GM15510 (cell line): ENCODE measurements around the gene MAMSTR.

Experiments used
- POLR2A ChIP-seq: IDR thresholded peaks from 3 replicates; pipeline ENCODE4 v1.6.1; 2011; ENCODE audit warnings: borderline replicate concordance; ENCODE audit not compliant: insufficient read length; ENCODE audit errors: extremely low read depth

MAMSTR gene

DNA sequence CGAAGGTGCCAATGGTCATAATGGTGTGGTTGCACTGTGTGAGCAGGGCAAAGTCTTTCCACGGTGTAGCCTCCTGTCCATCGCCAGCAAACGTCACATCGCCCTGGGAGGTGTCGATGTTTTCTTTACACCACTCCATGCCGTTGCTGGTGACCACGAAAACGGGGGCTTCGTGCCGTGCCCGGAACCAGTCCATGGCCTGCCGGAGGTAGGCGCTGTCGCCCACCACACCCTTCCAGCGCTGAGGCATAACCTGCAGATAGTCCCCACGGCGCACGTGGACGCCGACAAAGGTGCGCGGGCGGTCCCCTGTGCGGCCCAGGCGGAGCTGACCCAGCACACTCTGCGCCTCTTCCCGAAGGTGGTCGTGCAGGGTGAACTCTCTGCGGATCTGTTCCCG lies 30.8 kb upstream of the MAMSTR start:
- no peak for TF ChIP-seq POLR2A

DNA sequence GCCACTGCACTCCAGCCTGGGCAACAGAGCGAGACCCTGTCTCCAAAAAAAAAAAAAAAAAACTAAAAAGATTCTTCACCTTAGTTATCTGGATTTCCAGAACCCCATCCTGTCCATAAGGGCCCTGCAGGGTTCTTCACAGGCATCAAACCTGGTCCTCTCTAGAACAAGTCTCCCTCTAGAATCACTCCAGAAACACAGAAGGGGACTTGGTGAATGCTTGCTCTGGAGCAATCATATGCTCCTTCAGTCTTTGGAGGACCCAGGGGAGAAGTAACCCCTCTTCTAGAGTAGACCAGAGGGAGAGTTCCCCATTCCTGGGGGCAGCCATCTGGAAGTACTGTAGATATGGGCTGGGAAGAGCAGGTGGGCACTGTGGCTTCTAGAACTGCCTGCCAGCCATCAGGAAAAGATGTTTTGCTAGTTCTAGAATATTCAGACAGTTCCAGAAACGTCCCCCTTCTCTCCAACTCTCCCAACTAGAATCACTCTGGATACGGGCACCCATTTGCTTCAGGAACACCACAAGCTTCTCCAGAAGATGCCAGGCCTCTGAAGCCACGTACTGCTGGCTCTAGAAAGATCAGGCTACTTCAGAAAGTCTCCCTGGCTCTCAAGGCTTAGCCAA lies 30.2 kb upstream of the MAMSTR start:
- TF ChIP-seq POLR2A, result no peak

DNA sequence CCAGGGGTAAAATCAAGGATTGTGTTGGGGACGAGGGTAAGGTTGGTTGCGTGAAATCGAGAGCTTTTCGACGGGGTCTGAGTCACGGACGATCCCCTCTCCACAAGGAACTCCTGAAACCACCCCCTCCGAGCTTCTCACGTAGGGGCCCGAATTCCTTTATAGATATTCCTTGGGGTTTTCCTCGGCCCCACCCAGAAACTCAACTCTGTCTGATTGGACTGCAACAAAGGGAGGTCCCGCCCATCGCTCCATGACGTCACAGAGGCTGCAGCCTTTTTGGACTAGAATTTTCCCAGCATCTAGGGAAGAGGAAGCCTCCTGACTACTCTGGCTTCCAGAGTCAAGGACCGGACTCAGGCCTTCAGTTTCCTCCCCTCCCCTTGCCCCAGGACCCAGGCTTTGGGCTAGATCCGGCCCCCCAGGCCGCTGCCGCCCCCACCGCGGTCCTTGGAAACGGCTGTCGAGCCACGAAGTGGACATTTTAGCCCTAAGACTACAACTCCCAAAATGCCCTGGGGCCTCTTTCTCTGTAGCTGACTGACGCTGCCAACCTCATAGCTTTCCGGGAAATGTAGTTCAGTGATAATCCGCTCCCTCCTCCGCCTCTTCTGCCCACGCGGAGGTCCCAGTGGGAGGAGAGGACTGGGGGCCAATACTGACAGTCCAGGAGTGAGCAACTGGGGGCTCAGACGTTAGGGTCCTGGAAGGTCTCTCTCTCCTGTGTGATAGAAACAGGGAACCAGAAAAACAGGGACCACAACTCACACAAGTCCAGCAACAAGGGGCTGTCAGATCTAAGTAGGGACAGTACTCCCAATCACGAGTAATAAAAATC lies 27.4 kb upstream of the MAMSTR start, which contains the start of gene IZUMO1:
Gene IZUMO1, minus strand, starts transcription at position 172 of the 838 bp plus-strand sequence. CDS start 1,050 bp downstream, outside the sequence.
- no peak for TF ChIP-seq POLR2A

DNA sequence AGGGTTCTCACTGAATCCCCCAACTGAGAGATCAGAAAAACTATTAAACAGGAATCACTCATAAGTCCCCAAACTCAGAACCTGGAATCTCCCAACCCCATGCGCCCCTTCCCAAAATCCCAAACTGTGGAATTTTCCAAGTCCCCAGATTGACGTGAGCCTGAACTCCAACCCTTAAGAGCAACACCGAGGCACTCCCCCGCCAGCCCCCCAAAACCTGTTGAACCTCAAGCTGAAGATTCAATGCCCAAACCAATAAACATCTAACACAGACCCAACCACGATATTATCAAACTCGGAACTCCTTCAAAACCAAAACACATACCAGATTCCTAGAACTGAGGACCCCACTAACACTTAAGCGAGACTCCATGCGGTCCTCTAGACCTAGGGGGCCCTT lies 26.6 kb upstream of the MAMSTR start:
- TF ChIP-seq POLR2A, result no peak

DNA sequence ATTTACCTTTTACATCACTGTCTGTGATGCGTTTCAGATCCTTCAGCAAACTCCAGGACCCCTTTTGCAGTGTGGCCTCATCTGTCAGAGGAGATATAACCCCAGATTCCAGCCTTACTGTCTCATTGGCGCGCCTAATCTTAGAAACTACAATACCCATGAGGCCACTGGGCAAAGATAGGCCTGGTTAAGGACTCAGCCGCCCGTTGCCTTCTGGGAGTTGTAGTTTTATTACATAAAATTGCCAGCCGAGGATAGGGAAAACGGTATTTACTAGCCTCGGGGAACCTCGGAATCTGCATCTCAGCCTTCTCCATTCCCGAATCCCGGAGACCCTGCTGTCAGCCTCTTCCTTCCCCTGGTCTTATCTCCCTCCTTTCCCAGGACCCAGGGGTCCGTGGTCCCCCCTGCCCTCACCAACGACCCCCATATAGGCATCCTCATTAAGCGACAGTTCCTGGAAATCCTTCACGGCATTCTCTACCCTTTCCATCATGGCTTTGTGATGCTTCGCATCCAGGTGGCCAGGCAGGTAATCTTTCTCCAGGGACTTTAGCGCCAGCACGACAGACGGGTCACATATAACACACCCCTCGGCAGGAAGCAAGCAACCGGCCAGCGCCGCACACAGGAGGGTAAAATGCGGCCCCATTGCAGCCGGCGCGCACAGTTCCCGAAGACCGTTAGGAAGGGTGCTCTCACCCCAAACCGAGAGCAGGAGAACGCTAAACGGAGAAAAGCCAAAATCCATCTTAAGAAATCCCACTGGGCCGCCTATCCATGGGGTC lies 25.9 kb upstream of the MAMSTR start:
- no peak for TF ChIP-seq POLR2A

DNA sequence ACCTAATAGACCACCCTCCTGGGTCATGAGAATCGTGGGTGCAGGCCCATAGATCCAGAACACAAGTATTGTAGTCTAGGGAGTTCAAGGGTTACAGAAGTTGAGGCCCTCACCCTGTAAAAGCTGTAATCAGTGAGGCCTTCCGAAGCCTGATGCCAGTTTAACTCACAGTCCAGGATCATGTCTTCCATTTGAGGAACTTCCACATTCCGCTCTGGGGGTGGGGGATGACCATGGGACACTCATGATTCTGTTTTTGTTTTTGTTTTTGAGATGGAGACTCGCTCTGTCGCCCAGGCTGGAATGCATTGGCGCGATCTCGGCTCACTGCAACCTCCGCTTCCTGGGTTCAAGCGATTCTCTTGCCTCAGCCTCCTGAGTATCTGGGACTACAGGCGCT lies 22.6 kb upstream of the MAMSTR start:
- no peak for TF ChIP-seq POLR2A

DNA sequence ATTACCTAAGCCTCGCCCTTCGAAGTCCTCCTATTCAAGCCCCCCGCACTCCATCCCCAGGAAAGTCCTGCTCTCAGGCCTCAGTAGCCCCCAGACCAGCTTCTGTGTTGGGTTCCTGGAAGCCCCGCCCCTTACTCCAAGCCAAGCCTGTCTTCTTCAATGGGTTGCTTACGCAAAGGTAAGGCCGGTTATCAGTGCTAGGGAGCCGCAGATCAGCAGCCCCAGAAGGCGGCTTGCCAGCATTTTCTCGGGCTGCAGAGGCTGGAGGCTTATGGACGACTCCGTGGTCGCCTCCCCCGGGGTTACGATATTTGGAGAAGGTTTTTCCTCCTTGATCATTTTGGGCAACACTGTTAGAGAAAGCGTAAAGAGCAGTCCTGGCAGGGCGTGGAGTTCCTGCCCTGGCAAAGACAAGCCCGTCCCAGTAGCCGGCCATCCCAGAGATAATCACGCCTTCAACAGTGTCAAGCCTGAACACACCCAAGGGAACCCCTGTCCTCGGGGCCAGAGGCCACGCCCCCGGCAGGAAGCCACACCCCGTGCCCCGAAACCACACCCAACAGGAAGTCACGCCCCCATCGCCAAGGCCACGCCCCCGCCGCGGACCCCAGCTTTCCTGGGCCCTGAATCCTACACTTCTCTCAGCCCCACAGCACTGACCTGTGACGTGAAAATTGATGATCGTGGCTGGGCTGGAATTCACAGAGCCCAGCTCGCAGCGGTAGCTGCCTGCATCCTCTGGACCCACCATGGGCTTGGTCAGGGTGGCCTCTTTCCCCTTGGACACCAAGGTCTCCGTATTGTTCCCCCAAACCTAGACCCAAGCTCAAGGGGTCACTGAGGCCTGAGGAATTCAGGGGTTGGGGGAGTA lies 21.8 kb upstream of the MAMSTR start:
- no peak for TF ChIP-seq POLR2A

DNA sequence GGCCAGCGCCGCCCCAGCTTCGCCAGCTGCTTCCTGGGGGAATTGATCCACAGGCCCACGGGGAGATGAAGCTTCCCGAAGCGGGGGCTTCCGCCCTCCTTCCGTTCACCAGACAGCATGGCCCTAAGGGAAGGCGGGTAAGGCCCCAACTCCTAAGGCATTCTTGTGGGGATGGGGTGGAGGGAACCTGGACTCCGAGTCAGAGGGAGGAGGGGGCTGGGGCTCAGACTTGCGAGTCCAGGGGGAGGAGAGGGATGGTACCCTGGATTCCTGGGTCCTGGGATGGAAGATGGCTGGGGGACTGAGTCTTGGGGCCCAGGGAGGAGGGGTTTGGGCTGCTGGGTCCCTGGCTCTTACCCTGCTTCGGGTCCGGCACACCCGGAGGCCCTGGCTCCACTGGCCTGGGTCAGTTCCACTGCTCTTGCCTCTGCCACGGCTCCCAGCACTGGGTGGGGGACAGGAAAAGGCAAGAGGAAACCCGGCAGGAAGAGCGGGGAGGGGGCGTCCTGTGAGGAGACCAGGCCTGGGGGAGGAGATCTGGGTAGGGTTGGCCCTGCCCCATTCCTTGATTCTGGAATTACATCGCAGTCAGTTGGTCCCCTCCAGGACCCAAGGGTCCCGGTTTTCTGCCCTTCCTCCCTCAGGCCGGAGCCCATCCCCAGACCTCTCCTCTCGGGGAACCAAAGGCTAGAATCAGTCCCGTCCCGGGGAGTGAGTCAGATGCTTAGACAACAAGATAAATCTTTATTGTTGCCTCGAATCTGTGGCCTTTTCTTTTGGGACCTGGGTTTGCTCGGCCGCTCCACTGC lies 20.8 kb upstream of the MAMSTR start, which contains the start of gene RASIP1:
Gene RASIP1, minus strand, starts transcription at position 447 of the 809 bp plus-strand sequence. Its CDS starts 328 bp downstream, at position 119.
- no peak for TF ChIP-seq POLR2A

DNA sequence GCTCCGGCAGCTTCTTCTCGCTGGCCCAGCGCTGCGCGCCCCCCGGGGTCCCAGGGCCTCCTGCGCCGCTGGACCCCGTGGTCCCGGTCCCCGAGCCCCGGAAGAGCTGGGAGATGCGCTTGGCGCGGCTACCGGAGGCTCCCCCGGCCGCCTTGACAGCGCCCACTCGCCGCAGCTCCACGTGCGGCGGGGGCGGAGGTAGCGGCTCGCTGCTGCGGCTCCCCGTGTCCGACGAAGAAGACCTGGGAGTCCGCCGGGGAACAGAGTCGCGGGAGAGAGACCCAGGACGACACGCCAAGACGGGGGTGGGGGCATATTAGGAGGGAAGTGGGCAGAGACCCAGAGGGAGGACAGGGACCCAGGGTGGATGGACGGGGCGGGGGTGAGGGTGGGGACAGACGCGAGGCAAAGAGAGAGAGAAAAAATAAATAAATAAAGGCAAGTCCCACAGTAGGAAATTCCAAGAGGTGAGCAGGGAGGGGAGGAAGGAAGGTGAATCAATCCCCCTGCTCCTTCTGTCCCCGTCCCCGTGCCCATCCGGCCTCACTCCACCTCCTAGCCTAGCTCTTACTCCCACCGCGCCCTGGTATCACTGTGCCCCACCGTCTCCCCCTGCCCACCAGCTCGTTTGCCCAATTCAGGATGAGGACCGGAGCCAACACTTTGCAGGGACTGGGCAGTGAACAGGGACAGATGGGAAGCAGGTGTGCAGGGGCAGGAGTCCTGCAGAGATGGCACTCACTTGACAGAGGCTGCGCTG lies 20.1 kb upstream of the MAMSTR start:
- no peak for TF ChIP-seq POLR2A

DNA sequence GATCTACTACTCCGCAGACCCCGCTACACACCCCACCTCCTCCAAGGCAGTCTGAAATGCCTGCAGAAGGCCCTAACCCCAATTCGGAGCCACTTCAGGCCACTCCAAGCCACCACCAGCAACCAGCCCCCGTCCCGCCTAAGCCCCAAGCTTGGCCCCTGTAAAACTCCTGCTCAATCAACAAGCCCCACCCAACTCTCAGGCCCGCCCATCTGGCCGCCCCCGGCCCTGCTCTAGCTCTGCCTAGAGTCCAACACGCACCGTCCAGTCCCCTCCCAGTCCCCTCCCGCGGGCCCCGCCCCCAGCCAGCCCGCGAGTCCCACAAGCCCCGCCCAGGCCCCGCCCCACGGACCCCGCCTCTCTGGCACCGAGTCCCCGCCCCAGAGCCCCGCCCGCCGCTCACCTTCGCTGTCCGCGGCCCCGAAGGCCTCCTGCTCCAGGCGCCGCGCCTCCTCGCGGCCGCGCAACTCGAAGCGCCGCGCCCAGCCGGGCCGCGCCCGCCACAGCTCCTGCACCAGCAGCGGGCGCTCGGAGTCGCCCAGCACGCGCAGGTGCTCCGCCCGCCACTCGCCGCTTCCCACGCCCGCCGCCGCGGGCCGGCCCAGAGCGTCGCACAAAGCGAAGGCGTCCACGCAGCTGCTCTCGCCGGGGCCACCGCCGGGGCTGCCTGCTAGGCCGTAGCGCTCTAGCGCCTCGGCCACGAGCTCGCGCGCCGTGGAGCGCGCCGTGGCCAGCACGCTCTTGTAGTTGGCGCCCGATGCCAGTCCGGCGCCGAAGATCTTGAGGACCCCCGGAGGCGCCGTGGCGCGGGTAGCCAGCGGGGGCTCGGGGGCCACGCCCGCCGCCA lies 19.3 kb upstream of the MAMSTR start:
- TF ChIP-seq POLR2A, result peak; percentile 21

DNA sequence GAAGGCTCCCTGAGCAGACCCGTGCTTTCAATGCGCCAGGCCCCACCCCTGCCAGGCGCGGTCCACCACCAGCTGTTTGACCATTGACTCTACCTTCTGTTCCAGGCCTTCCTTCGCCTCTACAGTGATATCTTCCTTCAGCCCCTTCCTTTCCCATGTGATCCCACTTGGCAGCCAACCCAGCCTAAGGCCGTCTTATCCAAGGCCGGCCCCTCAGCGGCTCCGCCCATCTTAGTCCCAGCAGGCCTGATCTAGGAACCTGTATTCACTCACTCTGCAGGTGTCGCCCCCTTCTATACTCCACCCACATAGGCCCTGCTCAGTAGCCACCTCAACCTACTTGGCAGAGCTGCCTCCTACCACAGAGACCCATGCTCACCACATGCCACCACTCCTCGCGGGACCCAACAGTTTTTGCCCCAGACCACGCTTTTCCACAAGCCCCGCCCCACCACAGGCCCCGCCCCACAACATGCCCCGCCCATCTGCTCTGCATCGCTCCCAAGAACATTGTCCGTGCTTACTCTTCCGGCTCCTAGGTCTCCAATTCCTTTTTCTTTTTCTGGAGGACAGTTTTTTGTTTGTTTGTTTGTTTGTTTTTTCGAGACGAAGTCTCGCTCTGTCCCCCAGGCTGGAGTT lies 18.0 kb upstream of the MAMSTR start:
- no peak for TF ChIP-seq POLR2A
